ENCODE results near the gene PRXL2A.
A peak's percentile ranks its signal among the peaks of the same experiment; 100 is the strongest.
"Not testable (repeated sequence)": the region's sequence is repeated elsewhere in the genome, so short reads cannot be mapped to it uniquely, and the experiment has no call there.

The PRXL2A gene

GRCh38 chr10:80416479-80417098, 8.2 kb downstream of the PRXL2A start:
- Histone ChIP-seq H3K27ac (ENCODE audit: low read depth, low read length) (peak overlapping the region; percentile 97), H3K4me3 (ENCODE audit: low read depth in 1 of 5, low read length in 5 of 5) (peak overlapping the region in 4 of 5 donors; percentile 14 to 52 (median 27)), H3K9me3 (ENCODE audit: control insufficient read depth in 5 of 5, low read length in 5 of 5) (no peaks in the 10 kb centered on the region), H3K4me1 (ENCODE audit: control insufficient read depth in 5 of 5, insufficient read depth in 5 of 5, low read length in 5 of 5) (peaks cover 28 to 85% (median 79%) of the 10 kb centered on the region in 5 donors), H3K9ac (ENCODE audit: low read length in 5 of 5) (peak overlapping the region in 2 of 5 donors; percentile 44 to 45), H3K27me3 (ENCODE audit: control insufficient read depth in 5 of 5, insufficient read depth in 4 of 5, low read length in 5 of 5) (no peaks in the 10 kb centered on the region), H3K36me3 (ENCODE audit: control insufficient read depth in 5 of 5, insufficient read depth in 5 of 5, low read length in 5 of 5) (peaks cover 4 to 18% (median 15%) of the 10 kb centered on the region in 5 donors)

- not testable (repeated sequence) for H3K9me3 ChIP-seq (ENCODE audit: control insufficient read depth in 5 of 5, low read length in 5 of 5); H3K27me3 ChIP-seq (ENCODE audit: control insufficient read depth in 5 of 5, insufficient read depth in 4 of 5, low read length in 5 of 5); H3K9ac ChIP-seq (ENCODE audit: low read length in 5 of 5); H3K4me3 ChIP-seq (ENCODE audit: low read depth in 1 of 5, low read length in 5 of 5)
- peaks cover 9 to 22% (median 21%) of the 10 kb centered on the region in 5 donors for H3K36me3 ChIP-seq (ENCODE audit: control insufficient read depth in 5 of 5, insufficient read depth in 5 of 5, low read length in 5 of 5)
- peaks cover 23 to 83% (median 76%) of the 10 kb centered on the region in 5 donors for H3K4me1 ChIP-seq (ENCODE audit: control insufficient read depth in 5 of 5, insufficient read depth in 5 of 5, low read length in 5 of 5)
- H3K27ac ChIP-seq (ENCODE audit: low read depth, low read length) = peak overlapping the region; percentile 97
Observed at GRCh38 chr10:80417256-80417655, 8.9 kb downstream of the PRXL2A start.

GRCh38 chr10:80421050-80421706, 12.8 kb downstream of the PRXL2A start:
- Histone ChIP-seq H3K27ac (ENCODE audit: low read depth, low read length) (peak overlapping the region; percentile 28), H3K4me3 (ENCODE audit: low read depth in 1 of 5, low read length in 5 of 5) (no peak overlapping the region), H3K27me3 (ENCODE audit: control insufficient read depth in 5 of 5, insufficient read depth in 4 of 5, low read length in 5 of 5) (no peaks in the 10 kb centered on the region), H3K9me3 (ENCODE audit: control insufficient read depth in 5 of 5, low read length in 5 of 5) (no peaks in the 10 kb centered on the region), H3K9ac (ENCODE audit: low read length in 5 of 5) (peak overlapping the region in 1 of 5 donors; percentile 56), H3K36me3 (ENCODE audit: control insufficient read depth in 5 of 5, insufficient read depth in 5 of 5, low read length in 5 of 5) (peaks cover 22 to 60% (median 54%) of the 10 kb centered on the region in 5 donors), H3K4me1 (ENCODE audit: control insufficient read depth in 5 of 5, insufficient read depth in 5 of 5, low read length in 5 of 5) (peaks cover 7 to 49% (median 39%) of the 10 kb centered on the region in 5 donors)

DNA sequence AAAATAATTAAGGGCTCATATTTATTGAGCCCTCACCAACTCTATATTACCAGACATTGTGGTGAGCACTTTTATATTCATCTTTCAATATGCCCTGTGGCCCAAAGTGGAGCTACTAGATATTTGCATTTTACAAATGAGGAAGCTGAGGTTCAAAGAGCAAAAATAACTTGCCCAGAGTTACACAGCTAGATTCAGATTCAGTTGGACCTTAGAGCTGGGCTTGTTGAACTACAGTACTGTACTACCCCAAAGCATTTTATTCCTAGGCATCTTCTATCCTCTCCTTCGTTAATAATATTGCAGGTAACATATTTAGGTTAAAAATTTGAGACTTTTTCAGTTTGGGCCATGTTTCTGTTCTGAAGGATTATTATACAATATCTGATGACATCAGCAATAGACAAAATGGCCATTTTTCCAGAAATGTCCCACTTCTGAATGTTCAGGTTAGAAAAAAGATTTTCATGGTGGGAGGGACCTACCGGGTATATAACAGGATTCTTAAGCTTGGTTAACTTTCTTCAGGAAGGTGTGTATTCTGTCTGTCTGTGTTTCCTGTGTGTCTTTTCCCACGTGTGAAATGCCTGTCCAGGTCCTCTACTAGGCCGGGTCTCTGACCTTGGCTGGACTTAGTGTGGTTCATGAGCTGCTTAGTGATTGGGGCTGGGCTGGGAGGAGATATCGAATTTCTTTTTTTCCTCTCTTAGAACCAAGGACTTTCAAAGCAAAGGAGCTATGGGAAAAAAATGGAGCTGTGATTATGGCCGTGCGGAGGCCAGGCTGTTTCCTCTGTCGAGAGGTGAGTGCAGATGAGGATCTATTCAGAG, 13.6 kb downstream of the PRXL2A start:
- Histone ChIP-seq H3K4me3 (ENCODE audit: low read depth in 1 of 5, low read length in 5 of 5) (no peak overlapping the region), H3K27me3 (ENCODE audit: control insufficient read depth in 5 of 5, insufficient read depth in 4 of 5, low read length in 5 of 5) (no peaks in the 10 kb centered on the region), H3K9ac (ENCODE audit: low read length in 5 of 5) (no peak overlapping the region), H3K27ac (ENCODE audit: low read depth, low read length) (peak overlapping the region; percentile 43), H3K9me3 (ENCODE audit: control insufficient read depth in 5 of 5, low read length in 5 of 5) (no peaks in the 10 kb centered on the region), H3K36me3 (ENCODE audit: control insufficient read depth in 5 of 5, insufficient read depth in 5 of 5, low read length in 5 of 5) (peaks cover 26 to 68% (median 62%) of the 10 kb centered on the region in 5 donors), H3K4me1 (ENCODE audit: control insufficient read depth in 5 of 5, insufficient read depth in 5 of 5, low read length in 5 of 5) (peaks cover 0 to 42% (median 31%) of the 10 kb centered on the region in 5 donors)

GRCh38 chr10:80425901-80426300, 17.6 kb downstream of the PRXL2A start:
- peaks cover 29 to 95% (median 81%) of the 10 kb centered on the region in 5 donors for H3K36me3 ChIP-seq (ENCODE audit: control insufficient read depth in 5 of 5, insufficient read depth in 5 of 5, low read length in 5 of 5)
- H3K27me3 ChIP-seq (ENCODE audit: control insufficient read depth in 5 of 5, insufficient read depth in 4 of 5, low read length in 5 of 5) = no peaks in the 10 kb centered on the region
- H3K9ac ChIP-seq (ENCODE audit: low read length in 5 of 5) = no peak overlapping the region
- no peaks in the 10 kb centered on the region for H3K9me3 ChIP-seq (ENCODE audit: control insufficient read depth in 5 of 5, low read length in 5 of 5)
- H3K4me1 ChIP-seq (ENCODE audit: control insufficient read depth in 5 of 5, insufficient read depth in 5 of 5, low read length in 5 of 5) = peaks cover 0 to 14% (median 8%) of the 10 kb centered on the region in 5 donors
- H3K4me3 ChIP-seq (ENCODE audit: low read depth in 1 of 5, low read length in 5 of 5) = no peak overlapping the region
- peak overlapping the region; percentile 37 for H3K27ac ChIP-seq (ENCODE audit: low read depth, low read length)

DNA sequence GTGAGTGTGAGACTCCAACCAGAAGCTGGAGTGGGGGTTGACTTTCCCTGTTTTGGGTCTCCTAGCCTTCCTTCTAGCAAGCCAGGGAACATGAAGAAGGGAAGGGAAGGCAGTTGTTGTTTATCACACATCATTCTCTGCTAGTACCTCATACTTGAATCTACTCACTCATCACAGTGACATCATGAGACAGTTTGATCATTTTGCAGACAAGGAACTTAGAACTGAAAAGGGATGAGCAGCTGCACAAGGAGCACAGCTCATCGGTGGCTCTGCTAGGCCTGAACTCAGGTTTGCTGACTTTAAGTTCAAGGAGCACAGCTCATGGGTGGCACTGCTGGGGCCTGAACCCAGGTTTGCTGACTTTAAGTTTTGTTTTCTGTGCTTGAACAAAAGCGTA, 19.2 kb downstream of the PRXL2A start:
- H3K36me3 ChIP-seq (ENCODE audit: control insufficient read depth in 5 of 5, insufficient read depth in 5 of 5, low read length in 5 of 5) = peaks cover 30 to 94% (median 82%) of the 10 kb centered on the region in 5 donors
- peaks cover 0 to 3% (median 0%) of the 10 kb centered on the region in 5 donors for H3K4me1 ChIP-seq (ENCODE audit: control insufficient read depth in 5 of 5, insufficient read depth in 5 of 5, low read length in 5 of 5)

DNA sequence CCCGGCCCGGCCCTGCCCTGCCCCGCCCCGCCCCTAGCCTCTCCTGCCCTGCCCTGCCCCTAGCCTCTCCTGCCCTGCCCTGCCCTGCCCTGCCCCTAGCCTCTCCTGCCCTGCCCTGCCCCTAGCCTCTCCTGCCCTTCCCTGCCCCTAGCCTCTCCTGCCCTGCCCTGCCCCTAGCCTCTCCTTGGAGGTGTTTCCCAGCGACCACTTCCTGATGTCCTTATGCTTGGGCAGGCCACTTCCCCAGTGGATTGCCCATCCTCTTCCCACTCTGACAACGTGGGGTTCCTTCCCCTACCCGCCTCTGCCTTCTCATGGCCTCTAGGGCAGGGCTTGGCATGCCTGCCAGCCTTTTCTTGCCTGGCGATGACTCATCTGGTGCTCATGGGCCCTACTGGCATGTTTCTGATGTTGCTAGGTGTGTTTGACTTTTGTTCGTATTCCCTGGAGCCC, 21.2 kb downstream of the PRXL2A start:
- no peaks in the 10 kb centered on the region for H3K27me3 ChIP-seq (ENCODE audit: control insufficient read depth in 5 of 5, insufficient read depth in 4 of 5, low read length in 5 of 5)
- peaks cover 30 to 92% (median 75%) of the 10 kb centered on the region in 5 donors for H3K36me3 ChIP-seq (ENCODE audit: control insufficient read depth in 5 of 5, insufficient read depth in 5 of 5, low read length in 5 of 5)
- no peaks in the 10 kb centered on the region for H3K9me3 ChIP-seq (ENCODE audit: control insufficient read depth in 5 of 5, low read length in 5 of 5)
- peaks cover 0 to 3% (median 0%) of the 10 kb centered on the region in 5 donors for H3K4me1 ChIP-seq (ENCODE audit: control insufficient read depth in 5 of 5, insufficient read depth in 5 of 5, low read length in 5 of 5)
- H3K4me3 ChIP-seq (ENCODE audit: low read depth in 1 of 5, low read length in 5 of 5) = no peak overlapping the region
- peak overlapping the region; percentile 49 for H3K27ac ChIP-seq (ENCODE audit: low read depth, low read length)
- H3K9ac ChIP-seq (ENCODE audit: low read length in 5 of 5) = no peak overlapping the region

More for the DNA sequence above, 19.2 kb downstream of the PRXL2A start:
- Histone ChIP-seq H3K4me3 (ENCODE audit: low read depth in 1 of 5, low read length in 5 of 5) (no peak overlapping the region), H3K9ac (ENCODE audit: low read length in 5 of 5) (peak overlapping the region in 1 of 5 donors; percentile 20), H3K27me3 (ENCODE audit: control insufficient read depth in 5 of 5, insufficient read depth in 4 of 5, low read length in 5 of 5) (no peaks in the 10 kb centered on the region), H3K27ac (ENCODE audit: low read depth, low read length) (no peak overlapping the region), H3K9me3 (ENCODE audit: control insufficient read depth in 5 of 5, low read length in 5 of 5) (no peaks in the 10 kb centered on the region)

DNA sequence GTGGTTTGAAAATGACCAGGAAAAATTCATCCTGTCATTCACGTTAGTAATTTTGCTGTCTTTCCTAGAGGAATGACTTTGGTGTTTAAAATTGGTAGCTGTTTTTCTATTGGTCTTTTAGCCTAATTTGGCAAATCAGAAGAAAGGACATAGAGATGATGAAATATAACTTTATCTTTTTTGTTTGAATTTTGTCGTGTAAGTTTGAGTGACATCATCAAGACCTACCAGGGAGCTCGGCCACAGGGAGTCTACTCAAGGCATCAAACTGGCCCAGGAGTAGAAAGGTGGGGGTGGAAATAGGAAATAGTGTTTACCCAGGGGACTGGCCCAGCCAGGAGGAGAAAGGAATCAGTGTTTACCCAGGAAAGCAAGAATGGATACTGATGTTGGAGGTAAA, 24.8 kb downstream of the PRXL2A start:
- Histone ChIP-seq H3K9me3 (ENCODE audit: control insufficient read depth in 5 of 5, low read length in 5 of 5) (no peaks in the 10 kb centered on the region), H3K9ac (ENCODE audit: low read length in 5 of 5) (no peak overlapping the region), H3K27me3 (ENCODE audit: control insufficient read depth in 5 of 5, insufficient read depth in 4 of 5, low read length in 5 of 5) (no peaks in the 10 kb centered on the region), H3K36me3 (ENCODE audit: control insufficient read depth in 5 of 5, insufficient read depth in 5 of 5, low read length in 5 of 5) (peaks cover 19 to 57% (median 41%) of the 10 kb centered on the region in 5 donors), H3K27ac (ENCODE audit: low read depth, low read length) (peak overlapping the region; percentile 21), H3K4me1 (ENCODE audit: control insufficient read depth in 5 of 5, insufficient read depth in 5 of 5, low read length in 5 of 5) (peaks cover 0 to 26% (median 18%) of the 10 kb centered on the region in 5 donors), H3K4me3 (ENCODE audit: low read depth in 1 of 5, low read length in 5 of 5) (no peak overlapping the region)

- H3K27ac ChIP-seq (ENCODE audit: low read depth, low read length) = peak overlapping the region; percentile 73
- no peak overlapping the region for H3K4me3 ChIP-seq (ENCODE audit: low read depth in 1 of 5, low read length in 5 of 5)
- H3K9ac ChIP-seq (ENCODE audit: low read length in 5 of 5) = peak overlapping the region in 2 of 5 donors; percentile 32 to 41
- peaks cover 2 to 42% (median 31%) of the 10 kb centered on the region in 5 donors for H3K4me1 ChIP-seq (ENCODE audit: control insufficient read depth in 5 of 5, insufficient read depth in 5 of 5, low read length in 5 of 5)
- H3K9me3 ChIP-seq (ENCODE audit: control insufficient read depth in 5 of 5, low read length in 5 of 5) = no peaks in the 10 kb centered on the region
- H3K36me3 ChIP-seq (ENCODE audit: control insufficient read depth in 5 of 5, insufficient read depth in 5 of 5, low read length in 5 of 5) = peaks cover 8 to 27% (median 16%) of the 10 kb centered on the region in 5 donors
- no peaks in the 10 kb centered on the region for H3K27me3 ChIP-seq (ENCODE audit: control insufficient read depth in 5 of 5, insufficient read depth in 4 of 5, low read length in 5 of 5)
Observed at GRCh38 chr10:80436446-80437098, 28.2 kb downstream of the PRXL2A start.

Measured in subcutaneous abdominal adipose tissue (tissue), 5 donors.